Right lobe of liver (tissue), 6 donors: ENCODE measurements around the gene CDH7. TPM values are rescaled to one million over a fixed set of nuclear protein-coding genes. Genes with fewer than 3 reads are reported as not detected.

Source experiments
- ATAC-seq, 4 donors: fragments of 200-7000 bp; cut with Tn5 transposase; one replicate each; pipeline ENCODE4 v1.9.1; 2020; ENCODE audit warnings: mild to moderate bottlenecking in 4 of 4, moderate library complexity in 4 of 4
- DNase-seq, 3 donors: peaks; one replicate each; pipeline ENCODE4 v3.0.0-alpha.2; 2020
- H3K27ac ChIP-seq, 3 donors: fragments of 200-600 bp; one replicate each; pipeline ENCODE4 v1.8.0; 2022
- H3K27me3 ChIP-seq, 2 donors: fragments of 200-600 bp; one replicate each; pipeline ENCODE4 v1.8.0; 2022
- H3K36me3 ChIP-seq, 4 donors: fragments of 200-600 bp; sonication (generic) in 1 of 4; one replicate each; pipeline versions ENCODE4 v1.5.1 to v1.8.0; 2017 to 2022; ENCODE audit warnings: control low read depth in 1 of 4
- H3K4me1 ChIP-seq, 4 donors: fragments of 200-600 bp; sonication (generic) in 1 of 4; one replicate each; pipeline versions ENCODE4 v1.5.1 to v1.8.0; 2017 to 2022; ENCODE audit warnings: control low read depth in 1 of 4
- H3K4me3 ChIP-seq, 3 donors: fragments of 200-600 bp; one replicate each; pipeline ENCODE4 v1.8.0; 2022
- H3K9me3 ChIP-seq, 4 donors: fragments of 200-600 bp; sonication (generic) in 1 of 4; one replicate each; pipeline versions ENCODE4 v1.5.1 to v1.8.0; 2017 to 2022; ENCODE audit warnings: control low read depth in 1 of 4
- POLR2A ChIP-seq: fragments of 450-650 bp; IDR thresholded peaks from one replicate; pipeline ENCODE4 v1.6.1; 2017; ENCODE audit warnings: antibody characterized with exemption, mild to moderate bottlenecking
- WGBS: methylation state at CpG from one replicate; pipeline ENCODE4 v1.1.6; 2018; ENCODE audit warnings: low coverage, low lambda C conversion rate; ENCODE audit not compliant: insufficient coverage; ENCODE audit errors: missing lambda C conversion rate; 5-methylcytosine and 5-hydroxymethylcytosine counted together
- intact Hi-C, 2 donors: fragments of 100-400 bp; cut with DNase I; formaldehyde crosslinking; loops; one replicate each; pipeline versions ENCODE4 v1.11.2 to v1.14.1; 2022
- total RNA-seq, 6 experiments: library from RNA; depleted of rRNA in 2 of 6; stranded (reverse); fragments of >200 nt in 2 of 6; fragmentation: NEBNext Ultra II Directional in 3 of 6; extraction: Animal tissue kit (Norgen Biotek cat#: 25700) in 3 of 6; gene quantifications; one replicate each; pipeline versions ENCODE4 v1.1.0 to v1.2.4, GENCODE V29; 2016 to 2023
- TF ChIP-seq, protein P1 (sequence below), 4 donors: fragments of 200-600 bp in 3 of 4; fragments of 450-650 bp in 1 of 4; IDR thresholded peaks; one replicate each; pipeline versions ENCODE4 v1.5.1 to v1.8.0; 2016 to 2022; ENCODE audit warnings: antibody characterized with exemption in 4 of 4, mild to moderate bottlenecking in 2 of 4
- donor health status: DM: no; HTN: yes; CAD: no.
- donor health status: DM: no; HTN: no; CAD: no.
- donor health status: DM: no; HTN: no; CAD: no.
- donor health status: DM: no; HTN: yes; CAD: no.
- donor health status: DM: no; HTN: yes; CAD: no.

Gene CDH7
- total RNA-seq, 6 experiments from 2014 or later = not detected

DNA sequence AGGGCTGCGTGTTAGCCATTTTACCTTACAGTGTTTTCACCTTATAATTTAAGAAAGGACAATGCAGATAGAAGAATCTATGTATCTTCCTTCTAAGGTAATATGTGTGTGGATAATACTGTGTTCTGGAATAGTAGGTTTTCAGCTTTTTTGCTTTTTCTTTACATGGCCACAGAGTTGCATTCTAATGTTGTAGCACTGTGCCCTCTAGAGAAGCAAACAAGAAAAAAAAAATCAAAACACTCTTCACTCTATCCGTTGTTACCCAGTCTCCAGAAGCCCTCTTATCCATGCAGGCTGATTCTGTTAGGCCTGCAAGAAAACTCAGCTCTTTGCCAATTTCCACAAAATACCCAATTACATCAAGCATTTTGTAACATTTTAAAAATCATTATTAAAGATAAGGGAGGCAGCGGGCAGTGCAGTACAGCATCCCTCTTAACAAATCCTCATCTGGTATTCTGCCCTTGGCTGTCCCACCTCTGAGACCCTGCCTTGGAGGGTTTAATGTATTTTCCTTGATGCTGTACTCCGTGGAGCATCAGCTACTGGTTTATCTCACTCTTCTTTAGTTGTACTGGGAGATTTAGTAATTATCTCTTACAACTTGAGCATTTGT is 41.8 kb downstream of the CDH7 start:
- no peak for TF ChIP-seq POLR2A
- TF ChIP-seq, protein P1, sequence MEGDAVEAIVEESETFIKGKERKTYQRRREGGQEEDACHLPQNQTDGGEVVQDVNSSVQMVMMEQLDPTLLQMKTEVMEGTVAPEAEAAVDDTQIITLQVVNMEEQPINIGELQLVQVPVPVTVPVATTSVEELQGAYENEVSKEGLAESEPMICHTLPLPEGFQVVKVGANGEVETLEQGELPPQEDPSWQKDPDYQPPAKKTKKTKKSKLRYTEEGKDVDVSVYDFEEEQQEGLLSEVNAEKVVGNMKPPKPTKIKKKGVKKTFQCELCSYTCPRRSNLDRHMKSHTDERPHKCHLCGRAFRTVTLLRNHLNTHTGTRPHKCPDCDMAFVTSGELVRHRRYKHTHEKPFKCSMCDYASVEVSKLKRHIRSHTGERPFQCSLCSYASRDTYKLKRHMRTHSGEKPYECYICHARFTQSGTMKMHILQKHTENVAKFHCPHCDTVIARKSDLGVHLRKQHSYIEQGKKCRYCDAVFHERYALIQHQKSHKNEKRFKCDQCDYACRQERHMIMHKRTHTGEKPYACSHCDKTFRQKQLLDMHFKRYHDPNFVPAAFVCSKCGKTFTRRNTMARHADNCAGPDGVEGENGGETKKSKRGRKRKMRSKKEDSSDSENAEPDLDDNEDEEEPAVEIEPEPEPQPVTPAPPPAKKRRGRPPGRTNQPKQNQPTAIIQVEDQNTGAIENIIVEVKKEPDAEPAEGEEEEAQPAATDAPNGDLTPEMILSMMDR (IDR thresholded peaks at IDR 0.05) = no peak
- no peaks in the 10 kb centered on the region for H3K27me3 ChIP-seq
- H3K36me3 ChIP-seq = no peaks in the 10 kb centered on the region
- H3K4me1 ChIP-seq = no peaks in the 10 kb centered on the region
- intact Hi-C loops = no loop called here
- WGBS = 41% methylated on average over 4 of the region's 4 CpGs
- no peak overlapping the region for H3K4me3 ChIP-seq
- no peak overlapping the region for H3K27ac ChIP-seq
- no peaks in the 10 kb centered on the region for H3K9me3 ChIP-seq
- ATAC-seq (no peak), DNase-seq (no peak)

DNA sequence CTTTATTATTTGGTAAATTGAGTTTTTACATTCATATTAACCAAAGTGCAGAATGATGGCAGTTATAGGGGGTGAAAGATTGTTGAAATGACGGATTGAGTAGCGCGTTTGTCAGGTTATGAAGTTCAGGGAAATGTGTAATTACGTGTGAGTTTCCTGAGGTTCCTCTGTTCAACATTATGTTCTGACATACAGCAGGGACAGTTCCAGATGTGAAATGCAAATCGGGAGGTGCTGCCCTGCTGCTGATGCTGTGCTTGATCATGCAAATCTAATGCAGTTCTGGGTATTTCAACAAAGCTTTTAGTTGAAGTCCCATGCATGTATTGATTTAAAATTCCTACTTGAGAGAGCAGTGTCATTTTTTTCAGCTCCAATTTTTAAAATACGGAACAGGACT is 57.9 kb downstream of the CDH7 start:
- Histone ChIP-seq H3K4me1 (no peaks in the 10 kb centered on the region), H3K36me3 (no peaks in the 10 kb centered on the region), H3K9me3 (no peaks in the 10 kb centered on the region), H3K27me3 (no peaks in the 10 kb centered on the region), H3K27ac (no peak overlapping the region), H3K4me3 (no peak overlapping the region)
- 53% methylated on average over 6 of the region's 6 CpGs for WGBS
- intact Hi-C loops = no loop called here
- DNase-seq = no peak
- no peak for ATAC-seq
- TF ChIP-seq, protein P1 (IDR thresholded peaks at IDR 0.05) = no peak
- no peak for TF ChIP-seq POLR2A

DNA sequence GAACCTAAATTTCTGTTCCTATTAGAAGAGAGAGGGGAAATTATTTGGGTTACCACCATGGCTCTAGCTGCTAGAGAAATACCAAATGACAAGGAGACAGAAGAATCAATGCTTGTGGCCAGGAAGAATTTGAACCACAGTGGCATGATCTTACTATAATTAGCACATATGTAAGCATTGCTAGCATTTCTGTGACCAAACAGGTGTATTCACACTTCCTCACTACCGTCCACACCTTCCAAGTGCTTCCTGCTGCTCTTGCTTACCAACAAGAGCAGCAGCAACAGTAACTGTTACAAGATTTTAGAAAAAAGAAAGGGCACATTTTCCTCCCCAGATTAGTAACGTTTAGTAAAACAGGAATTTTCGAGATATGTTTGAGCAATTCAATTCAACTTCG is 60.5 kb downstream of the CDH7 start:
- H3K9me3 ChIP-seq = no peaks in the 10 kb centered on the region
- no peaks in the 10 kb centered on the region for H3K36me3 ChIP-seq
- ATAC-seq (no peak), DNase-seq (no peak)
- intact Hi-C loops = no loop called here
- no peak overlapping the region for H3K4me3 ChIP-seq
- whole genome bisulfite sequencing = 15% methylated on average over 4 of the region's 4 CpGs
- no peaks in the 10 kb centered on the region for H3K27me3 ChIP-seq
- TF ChIP-seq POLR2A = no peak
- TF ChIP-seq, protein P1 (IDR thresholded peaks at IDR 0.05) = no peak
- H3K27ac ChIP-seq = no peak overlapping the region
- no peaks in the 10 kb centered on the region for H3K4me1 ChIP-seq

DNA sequence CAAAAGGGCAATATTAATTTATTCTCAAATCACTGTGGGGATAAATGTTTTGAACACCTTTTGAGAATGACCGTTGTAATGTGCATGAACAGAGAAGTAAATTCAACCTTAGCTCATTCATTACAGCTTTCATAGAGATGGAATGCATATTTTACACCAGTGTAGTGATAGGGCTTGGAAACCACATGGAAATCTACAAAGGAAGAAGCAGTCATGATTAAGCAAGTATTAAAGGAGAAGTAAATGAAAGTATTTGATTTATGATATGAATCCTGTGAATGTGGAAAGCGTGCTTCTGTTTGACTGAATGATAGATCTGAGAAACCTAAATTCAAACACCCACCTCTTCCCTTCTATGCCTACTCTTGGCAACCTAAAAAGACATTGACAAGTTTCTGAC is 64.7 kb downstream of the CDH7 start:
- no peak for ATAC-seq
- DNase-seq = no peak
- TF ChIP-seq, protein P1 (IDR thresholded peaks at IDR 0.05) = no peak
- no peak for TF ChIP-seq POLR2A
- H3K27ac ChIP-seq = no peak overlapping the region
- no peaks in the 10 kb centered on the region for H3K4me1 ChIP-seq
- no peaks in the 10 kb centered on the region for H3K36me3 ChIP-seq
- H3K27me3 ChIP-seq = no peaks in the 10 kb centered on the region
- intact Hi-C loops = no loop called here
- H3K4me3 ChIP-seq = no peak overlapping the region
- no peaks in the 10 kb centered on the region for H3K9me3 ChIP-seq
- WGBS = 40% methylated on average over 2 of the region's 2 CpGs

DNA sequence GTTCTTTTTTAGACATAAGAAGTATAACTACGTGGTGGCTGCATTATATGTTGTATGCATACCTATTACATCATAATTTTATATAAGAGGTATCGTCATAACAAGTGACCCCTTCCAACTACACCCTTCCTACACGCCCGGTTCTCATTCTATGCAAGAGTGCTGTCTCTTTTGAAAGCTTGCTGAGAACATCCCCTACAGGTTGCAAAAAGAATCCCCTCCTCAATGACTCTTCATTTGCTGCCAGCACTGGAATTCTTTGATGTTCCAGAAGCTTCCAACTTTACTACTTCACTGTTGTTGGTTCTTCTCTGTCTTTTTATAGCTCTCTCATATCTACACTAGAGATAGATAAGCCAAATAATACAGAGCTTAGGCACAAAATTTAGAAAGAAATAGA is 66.4 kb downstream of the CDH7 start:
- intact Hi-C loops = no loop called here
- ATAC-seq (no peak), DNase-seq (no peak)
- Histone ChIP-seq H3K4me1 (no peaks in the 10 kb centered on the region), H3K9me3 (no peaks in the 10 kb centered on the region), H3K4me3 (no peak overlapping the region), H3K27me3 (no peaks in the 10 kb centered on the region), H3K36me3 (no peaks in the 10 kb centered on the region), H3K27ac (no peak overlapping the region)
- TF ChIP-seq POLR2A = no peak
- TF ChIP-seq, protein P1 (IDR thresholded peaks at IDR 0.05) = no peak
- 35% methylated on average over 4 of the region's 4 CpGs for WGBS
